Neural cell (in vitro differentiated cells): ENCODE results near the gene SOX5. TPM values are rescaled to one million over a fixed set of nuclear protein-coding genes. Genes with fewer than 3 reads are reported as not detected.

ENCODE experiments used
- H2AFZ ChIP-seq: fragments of 200-600, 300-800 bp; sonication (generic), shearing (Covaris generic); 2 replicates; pipeline ENCODE4 v1.6.0; 2014; ENCODE audit warnings: low read depth, mild to moderate bottlenecking, antibody characterized with exemption, low read length, moderate library complexity
- H3F3A ChIP-seq: fragments of 200-600 bp; shearing (Covaris generic); 2 replicates; pipeline ENCODE4 v1.6.1; 2016; ENCODE audit warnings: mild to moderate bottlenecking, moderate library complexity, mixed read lengths, antibody characterized with exemption, low read length; ENCODE audit not compliant: insufficient read depth, poor library complexity, severe bottlenecking
- H3K27ac ChIP-seq: fragments of 200-600, 300-800 bp; sonication (generic), shearing (Covaris generic); 2 replicates; pipeline ENCODE4 v1.5.1; 2014; ENCODE audit warnings: mild to moderate bottlenecking, low read length, moderate library complexity
- H3K27me3 ChIP-seq: fragments of 300-800, 200-600 bp; sonication (generic), shearing (Covaris generic); 2 replicates; pipeline ENCODE4 v1.6.0; 2014; ENCODE audit warnings: mild to moderate bottlenecking, low read depth, low read length, moderate library complexity; ENCODE audit not compliant: insufficient read depth
- H3K36me3 ChIP-seq: fragments of 300-800, 200-600 bp; sonication (generic), shearing (Covaris generic); 2 replicates; pipeline ENCODE4 v1.5.1; 2014; ENCODE audit warnings: mild to moderate bottlenecking, antibody characterized with exemption, low read length, moderate library complexity; ENCODE audit not compliant: insufficient read depth
- H3K4me2 ChIP-seq: fragments of 300-800, 200-600 bp; sonication (generic), shearing (Covaris generic); 2 replicates; pipeline ENCODE4 v1.6.0; 2014; ENCODE audit warnings: mild to moderate bottlenecking, low read length
- H3K4me3 ChIP-seq: fragments of 300-800, 200-600 bp; sonication (generic), shearing (Covaris generic); 2 replicates; pipeline ENCODE4 v1.5.1; 2014; ENCODE audit warnings: mild to moderate bottlenecking, low read length, moderate library complexity
- H3K79me2 ChIP-seq: fragments of 200-600 bp; shearing (Covaris generic); replicated peaks from 2 replicates; pipeline ENCODE4 v1.6.0; 2014; ENCODE audit warnings: mild to moderate bottlenecking, low read length, moderate library complexity; ENCODE audit not compliant: insufficient read depth
- H3K9ac ChIP-seq: fragments of 300-800, 200-600 bp; sonication (generic), shearing (Covaris generic); 2 replicates; pipeline ENCODE4 v1.6.1; 2016; ENCODE audit warnings: mild to moderate bottlenecking, low read length, mixed read lengths
- H3K9me2 ChIP-seq: fragments of 200-600 bp; shearing (Covaris generic); 2 replicates; pipeline ENCODE4 v1.6.1; 2016; ENCODE audit warnings: mild to moderate bottlenecking, low read length, mixed read lengths; ENCODE audit not compliant: insufficient read depth
- H3K9me3 ChIP-seq: fragments of 200-600, 300-800 bp; sonication (generic), shearing (Covaris generic); 2 replicates; pipeline ENCODE4 v1.6.1; 2016; ENCODE audit warnings: mild to moderate bottlenecking, mixed run types, low read length, moderate library complexity, mixed read lengths
- H4K20me1 ChIP-seq: fragments of 200-600 bp; shearing (Covaris generic); 2 replicates; pipeline ENCODE4 v1.6.1; 2016; ENCODE audit warnings: mild to moderate bottlenecking, mixed run types; ENCODE audit not compliant: insufficient read depth
- CTCF ChIP-seq: fragments of 450-650 bp; IDR thresholded peaks from 2 replicates; pipeline ENCODE4 v1.5.1; 2014; ENCODE audit warnings: antibody characterized with exemption, mild to moderate bottlenecking, moderate library complexity; ENCODE audit not compliant: poor library complexity, severe bottlenecking
- EP300 ChIP-seq: fragments of 450-650 bp; conservative IDR thresholded peaks from 2 replicates; pipeline ENCODE4 v1.6.1; 2014; ENCODE audit warnings: antibody characterized with exemption, mild to moderate bottlenecking, moderate library complexity; ENCODE audit not compliant: poor library complexity, severe bottlenecking
- EZH2 ChIP-seq: fragments of 200-600, 300-800 bp; shearing (Covaris generic), sonication (generic); IDR thresholded peaks from 2 replicates; pipeline ENCODE4 v1.6.1; 2014; ENCODE audit warnings: antibody characterized with exemption, low read length, borderline replicate concordance, mild to moderate bottlenecking; ENCODE audit not compliant: insufficient read depth, poor library complexity, severe bottlenecking
- MXI1 ChIP-seq: fragments of 450-650 bp; conservative IDR thresholded peaks from 2 replicates; pipeline ENCODE4 v1.6.1; 2014; ENCODE audit warnings: antibody characterized with exemption, mild to moderate bottlenecking; ENCODE audit not compliant: poor library complexity, severe bottlenecking
- POLR2AphosphoS5 ChIP-seq: IDR thresholded peaks from 2 replicates; pipeline ENCODE4 v1.6.1; 2012
- RAD21 ChIP-seq: fragments of 450-650 bp; conservative IDR thresholded peaks from 2 replicates; pipeline ENCODE4 v1.6.1; 2014; ENCODE audit warnings: antibody characterized with exemption, mild to moderate bottlenecking, moderate library complexity
- SMC3 ChIP-seq: fragments of 450-650 bp; conservative IDR thresholded peaks from 2 replicates; pipeline ENCODE4 v1.6.1; 2014; ENCODE audit warnings: antibody characterized with exemption, mild to moderate bottlenecking, moderate library complexity; ENCODE audit not compliant: poor library complexity
- TAF1 ChIP-seq: IDR thresholded peaks from 2 replicates; pipeline ENCODE4 v1.6.1; 2012; ENCODE audit warnings: low read depth
- polyA plus RNA-seq: library from polyadenylated mRNA; depleted of rRNA; stranded (reverse); fragments of >200 nt; gene quantifications from 2 replicates; pipeline ENCODE4 v1.2.3, GENCODE V29; 2014
- TF ChIP-seq, protein P1 (sequence below): IDR thresholded peaks from 2 replicates; pipeline ENCODE4 v1.6.1; 2012; ENCODE audit warnings: borderline replicate concordance

SOX5 gene
- polyA plus RNA-seq, 1 donor from 2014 or later = 1.8 TPM

GRCh38 chr12:23587833-23588559 lies 361.5 kb downstream of the SOX5 start:
- H4K20me1 ChIP-seq = no peaks in the 10 kb centered on the region
- no peaks in the 10 kb centered on the region for H3K36me3 ChIP-seq
- no peak overlapping the region for H3K27ac ChIP-seq
- no peak overlapping the region for H3K4me2 ChIP-seq
- no peaks in the 10 kb centered on the region for H3K79me2 ChIP-seq
- no peaks in the 10 kb centered on the region for H3K27me3 ChIP-seq
- no peaks in the 10 kb centered on the region for H3K9me2 ChIP-seq
- H2AFZ ChIP-seq = no peak overlapping the region
- no peak overlapping the region for H3K4me3 ChIP-seq
- no peak for TF ChIP-seq SMC3
- TF ChIP-seq POLR2AphosphoS5 = no peak
- no peak for TF ChIP-seq RAD21
- TF ChIP-seq, protein P1, sequence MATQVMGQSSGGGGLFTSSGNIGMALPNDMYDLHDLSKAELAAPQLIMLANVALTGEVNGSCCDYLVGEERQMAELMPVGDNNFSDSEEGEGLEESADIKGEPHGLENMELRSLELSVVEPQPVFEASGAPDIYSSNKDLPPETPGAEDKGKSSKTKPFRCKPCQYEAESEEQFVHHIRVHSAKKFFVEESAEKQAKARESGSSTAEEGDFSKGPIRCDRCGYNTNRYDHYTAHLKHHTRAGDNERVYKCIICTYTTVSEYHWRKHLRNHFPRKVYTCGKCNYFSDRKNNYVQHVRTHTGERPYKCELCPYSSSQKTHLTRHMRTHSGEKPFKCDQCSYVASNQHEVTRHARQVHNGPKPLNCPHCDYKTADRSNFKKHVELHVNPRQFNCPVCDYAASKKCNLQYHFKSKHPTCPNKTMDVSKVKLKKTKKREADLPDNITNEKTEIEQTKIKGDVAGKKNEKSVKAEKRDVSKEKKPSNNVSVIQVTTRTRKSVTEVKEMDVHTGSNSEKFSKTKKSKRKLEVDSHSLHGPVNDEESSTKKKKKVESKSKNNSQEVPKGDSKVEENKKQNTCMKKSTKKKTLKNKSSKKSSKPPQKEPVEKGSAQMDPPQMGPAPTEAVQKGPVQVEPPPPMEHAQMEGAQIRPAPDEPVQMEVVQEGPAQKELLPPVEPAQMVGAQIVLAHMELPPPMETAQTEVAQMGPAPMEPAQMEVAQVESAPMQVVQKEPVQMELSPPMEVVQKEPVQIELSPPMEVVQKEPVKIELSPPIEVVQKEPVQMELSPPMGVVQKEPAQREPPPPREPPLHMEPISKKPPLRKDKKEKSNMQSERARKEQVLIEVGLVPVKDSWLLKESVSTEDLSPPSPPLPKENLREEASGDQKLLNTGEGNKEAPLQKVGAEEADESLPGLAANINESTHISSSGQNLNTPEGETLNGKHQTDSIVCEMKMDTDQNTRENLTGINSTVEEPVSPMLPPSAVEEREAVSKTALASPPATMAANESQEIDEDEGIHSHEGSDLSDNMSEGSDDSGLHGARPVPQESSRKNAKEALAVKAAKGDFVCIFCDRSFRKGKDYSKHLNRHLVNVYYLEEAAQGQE = no peak
- no peak for TF ChIP-seq MXI1
- TF ChIP-seq EP300 = no peak
- no peak for TF ChIP-seq EZH2
- TF ChIP-seq CTCF = no peak
- no peak overlapping the region for H3K9ac ChIP-seq
- H3K9me3 ChIP-seq = no peaks in the 10 kb centered on the region
- no peaks in the 10 kb centered on the region for H3F3A ChIP-seq

DNA sequence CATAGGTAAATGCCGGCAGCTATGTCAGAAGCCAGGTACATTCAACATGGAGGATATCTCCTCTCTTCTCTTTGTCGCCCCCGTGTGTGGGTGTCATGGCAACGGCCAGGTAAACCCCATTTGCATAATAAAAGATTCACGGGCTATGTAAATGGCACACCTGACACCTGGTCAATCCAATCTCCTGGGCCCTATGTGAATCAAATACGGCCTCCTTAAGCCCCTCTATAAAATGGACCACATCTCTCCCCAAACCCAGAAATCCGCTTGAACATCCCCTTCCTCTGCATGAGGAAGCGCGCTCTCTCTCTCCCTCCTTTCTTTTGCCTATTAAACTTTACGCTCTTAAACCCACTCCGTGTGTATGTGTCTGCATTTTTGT lies 363.7 kb downstream of the SOX5 start:
- Histone ChIP-seq H4K20me1 (no peaks in the 10 kb centered on the region), H3K9me3 (no peaks in the 10 kb centered on the region), H3K27ac (no peak overlapping the region)

More for the DNA sequence above, 363.7 kb downstream of the SOX5 start:
- Histone ChIP-seq H3K9me2 (no peaks in the 10 kb centered on the region), H3K4me3 (no peak overlapping the region), H3K79me2 (no peaks in the 10 kb centered on the region), H3K36me3 (no peaks in the 10 kb centered on the region), H3K27me3 (no peaks in the 10 kb centered on the region), H3F3A (no peaks in the 10 kb centered on the region), H2AFZ (no peak overlapping the region), H3K9ac (no peak overlapping the region), H3K4me2 (no peak overlapping the region)
- TF ChIP-seq POLR2AphosphoS5 (no peak), MXI1 (no peak), EP300 (no peak), CTCF (no peak), EZH2 (no peak), RAD21 (no peak), SMC3 (no peak), TAF1 (no peak)
- TF ChIP-seq, protein P1 = no peak
